GM12891 (cell line): ENCODE measurements around the gene BAX.

ENCODE experiments used
- POLR2A ChIP-seq: IDR thresholded peaks from 2 replicates; pipeline ENCODE4 v1.6.1; 2011; ENCODE audit warnings: low read depth, low read length, control low read depth
- POLR2AphosphoS5 ChIP-seq: IDR thresholded peaks from 2 replicates; pipeline ENCODE4 v1.6.1; 2011; ENCODE audit warnings: low read depth, low read length, control low read depth
- TAF1 ChIP-seq: IDR thresholded peaks from 2 replicates; pipeline ENCODE4 v1.6.1; 2011; ENCODE audit warnings: low read depth, low read length, control low read depth

DNA sequence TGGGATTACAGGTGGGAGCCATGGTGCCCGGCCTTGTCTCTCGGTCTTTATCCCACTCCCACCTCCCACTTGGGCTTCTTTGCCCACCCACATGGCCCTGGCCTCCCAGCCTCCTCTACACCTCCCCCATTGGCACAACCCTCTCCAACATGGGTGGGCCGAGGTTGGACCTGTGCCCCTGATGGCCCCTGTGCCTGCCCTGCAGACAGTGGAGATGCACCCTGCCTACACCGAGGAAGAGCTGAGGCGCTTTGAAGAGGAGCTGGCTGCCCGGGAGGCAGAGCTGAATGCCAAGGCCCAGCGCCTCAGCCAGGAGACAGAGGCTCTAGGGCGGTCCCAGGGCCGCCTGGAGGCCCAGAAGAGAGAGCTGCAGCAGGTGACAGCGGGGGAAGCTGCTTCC is 33.7 kb upstream of the BAX start:
- TF ChIP-seq POLR2AphosphoS5: no peak
- TF ChIP-seq POLR2A: no peak
- TF ChIP-seq TAF1: no peak
